Adipocyte (in vitro differentiated cells): ENCODE measurements around the gene IFRD1.
A peak's percentile ranks its signal among the peaks of the same experiment; 100 is the strongest.

Experiments
- DNase-seq: peaks from one replicate; pipeline ENCODE4 v3.0.0-alpha.2; 2015; ENCODE audit warnings: low read depth
- H3K27me3 ChIP-seq: replicated peaks from 2 replicates; pipeline ENCODE4 v1.7.0; 2013; ENCODE audit warnings: mild to moderate bottlenecking, low read length, moderate library complexity; ENCODE audit not compliant: control insufficient read depth, insufficient read depth
- H3K36me3 ChIP-seq: 2 replicates; pipeline ENCODE4 v1.7.0; 2013; ENCODE audit warnings: low read length, mild to moderate bottlenecking, moderate library complexity; ENCODE audit not compliant: control insufficient read depth, insufficient read depth, severe bottlenecking
- H3K4me1 ChIP-seq: 2 replicates; pipeline ENCODE4 v1.7.0; 2013; ENCODE audit warnings: mild to moderate bottlenecking, low read length, moderate library complexity; ENCODE audit not compliant: control insufficient read depth, insufficient read depth
- H3K4me3 ChIP-seq: 2 replicates; pipeline ENCODE4 v1.7.0; 2013; ENCODE audit warnings: mild to moderate bottlenecking, low read length, moderate library complexity
- H3K9ac ChIP-seq: 2 replicates; pipeline ENCODE4 v1.7.0; 2013; ENCODE audit warnings: mild to moderate bottlenecking, low read length, moderate library complexity
- H3K9me3 ChIP-seq: 2 replicates; pipeline ENCODE4 v1.7.0; 2013; ENCODE audit warnings: mild to moderate bottlenecking, low read length, moderate library complexity; ENCODE audit not compliant: control insufficient read depth

IFRD1 gene

GRCh38 chr7:112449902-112450806 lies at the start of gene IFRD1:
Gene IFRD1 (plus strand): TSS chr7:112450460. CDS start chr7:112450689, 229 bp downstream.
- DNase-seq: peak; percentile 99
- Histone ChIP-seq H3K9me3 (no peaks in the 10 kb centered on the region), H3K36me3 (no peaks in the 10 kb centered on the region), H3K4me3 (peak within 1 kb of the TSS; percentile 100), H3K27me3 (no peaks in the 10 kb centered on the region), H3K4me1 (peaks cover 32% of the 10 kb centered on the region), H3K9ac (peak within 1 kb of the TSS; percentile 98)

- Histone ChIP-seq H3K4me1 (peaks cover 8% of the 10 kb centered on the region), H3K9ac (no peak overlapping the region), H3K27me3 (no peaks in the 10 kb centered on the region), H3K9me3 (no peaks in the 10 kb centered on the region), H3K36me3 (no peaks in the 10 kb centered on the region), H3K4me3 (no peak overlapping the region)
- DNase-seq: no peak
Measured at GRCh38 chr7:112404321-112404720, 45.9 kb upstream of the IFRD1 start.

GRCh38 chr7:112405286-112405685 lies 45.0 kb upstream of the IFRD1 start:
- H3K9ac ChIP-seq: no peak overlapping the region

GRCh38 chr7:112407261-112407660 lies 43.0 kb upstream of the IFRD1 start:
- Histone ChIP-seq H3K4me1 (peaks cover 22% of the 10 kb centered on the region), H3K36me3 (no peaks in the 10 kb centered on the region), H3K9me3 (no peaks in the 10 kb centered on the region), H3K9ac (no peak overlapping the region), H3K27me3 (no peaks in the 10 kb centered on the region), H3K4me3 (no peak overlapping the region)
- peak; percentile 73 for DNase-seq

More at GRCh38 chr7:112405286-112405685, 45.0 kb upstream of the IFRD1 start:
- DNase-seq: no peak
- no peaks in the 10 kb centered on the region for H3K9me3 ChIP-seq
- no peaks in the 10 kb centered on the region for H3K27me3 ChIP-seq
- H3K36me3 ChIP-seq: no peaks in the 10 kb centered on the region
- H3K4me3 ChIP-seq: no peak overlapping the region
- peaks cover 13% of the 10 kb centered on the region for H3K4me1 ChIP-seq

- Histone ChIP-seq H3K36me3 (no peaks in the 10 kb centered on the region), H3K9ac (no peak overlapping the region), H3K4me1 (peaks cover 22% of the 10 kb centered on the region), H3K27me3 (no peaks in the 10 kb centered on the region), H3K9me3 (no peaks in the 10 kb centered on the region), H3K4me3 (no peak overlapping the region)
- peak; percentile 78 for DNase-seq
Measured at GRCh38 chr7:112410092-112410491, 40.2 kb upstream of the IFRD1 start.

- peak; percentile 70 for DNase-seq
- H3K9me3 ChIP-seq: no peaks in the 10 kb centered on the region
- H3K4me3 ChIP-seq: no peak overlapping the region
- no peaks in the 10 kb centered on the region for H3K36me3 ChIP-seq
- H3K4me1 ChIP-seq: peaks cover 22% of the 10 kb centered on the region
- no peak overlapping the region for H3K9ac ChIP-seq
- no peaks in the 10 kb centered on the region for H3K27me3 ChIP-seq
Measured at GRCh38 chr7:112411186-112411795, 39.0 kb upstream of the IFRD1 start.

GRCh38 chr7:112414855-112415490 lies 35.3 kb upstream of the IFRD1 start:
- peak; percentile 81 for DNase-seq
- H3K36me3 ChIP-seq: no peaks in the 10 kb centered on the region
- no peaks in the 10 kb centered on the region for H3K9me3 ChIP-seq
- H3K4me1 ChIP-seq: peaks cover 12% of the 10 kb centered on the region
- H3K9ac ChIP-seq: no peak overlapping the region
- no peak overlapping the region for H3K4me3 ChIP-seq
- no peaks in the 10 kb centered on the region for H3K27me3 ChIP-seq

- Histone ChIP-seq H3K9me3 (no peaks in the 10 kb centered on the region), H3K4me3 (no peak overlapping the region), H3K9ac (no peak overlapping the region), H3K36me3 (no peaks in the 10 kb centered on the region), H3K27me3 (no peaks in the 10 kb centered on the region), H3K4me1 (peaks cover 11% of the 10 kb centered on the region)
- DNase-seq: no peak
Measured at GRCh38 chr7:112416127-112416526, 34.1 kb upstream of the IFRD1 start.

- Histone ChIP-seq H3K9me3 (no peaks in the 10 kb centered on the region), H3K36me3 (no peaks in the 10 kb centered on the region), H3K27me3 (no peaks in the 10 kb centered on the region), H3K4me3 (no peak overlapping the region), H3K4me1 (peaks cover 32% of the 10 kb centered on the region), H3K9ac (no peak overlapping the region)
- no peak for DNase-seq
Measured at GRCh38 chr7:112419543-112420130, 30.6 kb upstream of the IFRD1 start.

GRCh38 chr7:112420236-112420861 lies 29.9 kb upstream of the IFRD1 start:
- Histone ChIP-seq H3K4me1 (peaks cover 32% of the 10 kb centered on the region), H3K9me3 (no peaks in the 10 kb centered on the region), H3K36me3 (no peaks in the 10 kb centered on the region), H3K9ac (peak overlapping the region; percentile 63), H3K27me3 (no peaks in the 10 kb centered on the region), H3K4me3 (peak overlapping the region; percentile 60)
- peak; percentile 70 for DNase-seq
